WERI-Rb-1 (cell line): Measurements from ENCODE around the gene MYL6B.

ENCODE experiments used
- DNase-seq: peaks from one replicate; pipeline ENCODE4 v3.0.0-alpha.2; 2020
- H3K27ac ChIP-seq: fragments of 250-450 bp; sonication (Bioruptor Pico); 2 replicates; pipeline ENCODE4 v1.5.1; 2020; ENCODE audit warnings: mild to moderate bottlenecking, moderate library complexity
- H3K27me3 ChIP-seq: fragments of 250-450 bp; sonication (Bioruptor Pico); 2 replicates; pipeline ENCODE4 v1.5.1; 2021; ENCODE audit warnings: mild to moderate bottlenecking, low read depth, moderate library complexity; ENCODE audit not compliant: insufficient read depth, severe bottlenecking
- H3K36me3 ChIP-seq: fragments of 250-450 bp; sonication (Bioruptor Pico); 2 replicates; pipeline ENCODE4 v1.5.1; 2020; ENCODE audit warnings: mild to moderate bottlenecking, moderate library complexity
- H3K4me3 ChIP-seq: 2 replicates; pipeline ENCODE4 v1.5.1; 2011; ENCODE audit warnings: low read depth, mild to moderate bottlenecking, control low read depth, low read length
- H3K9me3 ChIP-seq: fragments of 250-450 bp; sonication (Bioruptor Pico); 2 replicates; pipeline ENCODE4 v1.5.1; 2021; ENCODE audit warnings: mild to moderate bottlenecking, moderate library complexity; ENCODE audit not compliant: severe bottlenecking
- TF ChIP-seq, protein P1 (sequence below): IDR thresholded peaks from 2 replicates; pipeline ENCODE4 v1.5.1; 2011; ENCODE audit warnings: low read depth, mild to moderate bottlenecking, control low read depth, inconsistent platforms, low read length

Gene MYL6B

DNA sequence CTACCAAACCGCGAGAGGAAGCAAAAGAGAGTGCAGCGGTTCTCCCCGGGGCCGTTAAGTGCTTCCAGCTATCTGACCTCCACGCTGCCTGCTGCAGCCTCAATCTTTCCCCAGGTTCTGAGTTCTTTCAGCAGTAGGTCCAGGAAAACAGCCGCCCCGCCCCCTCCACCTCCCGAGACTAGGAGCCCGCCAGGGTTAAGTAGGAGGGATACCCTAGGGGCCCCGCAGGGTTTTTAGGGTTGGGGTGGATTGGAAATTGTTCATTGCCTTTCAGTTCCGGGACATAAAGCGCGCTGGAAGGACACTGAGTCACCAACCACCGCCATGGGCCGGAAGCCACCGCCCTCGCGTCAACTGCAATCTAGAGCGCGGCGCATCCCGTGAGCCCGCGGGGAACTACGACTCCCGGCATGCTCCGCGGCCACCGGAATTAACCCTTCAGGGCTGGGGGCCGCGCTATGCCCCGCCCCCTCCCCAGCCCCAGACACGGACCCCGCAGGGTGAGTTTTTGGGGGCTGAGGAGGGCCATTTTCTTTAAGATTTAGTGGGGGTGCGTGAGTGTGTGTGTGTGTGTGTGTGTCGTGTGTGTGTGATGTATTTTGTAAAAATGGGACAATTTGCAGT lies at the start of gene MYL6B:
TSS of gene MYL6B (plus strand) at position 456 of the 624 bp plus-strand sequence. CDS start 1,332 bp downstream, outside the sequence.
- H3K4me3 ChIP-seq: peak within 1 kb of the TSS; percentile 89
- DNase-seq: peak; percentile 91
- peaks cover 16% of the 10 kb centered on the region for H3K36me3 ChIP-seq
- H3K27ac ChIP-seq: peak within 1 kb of the TSS; percentile 86
- TF ChIP-seq, protein P1, sequence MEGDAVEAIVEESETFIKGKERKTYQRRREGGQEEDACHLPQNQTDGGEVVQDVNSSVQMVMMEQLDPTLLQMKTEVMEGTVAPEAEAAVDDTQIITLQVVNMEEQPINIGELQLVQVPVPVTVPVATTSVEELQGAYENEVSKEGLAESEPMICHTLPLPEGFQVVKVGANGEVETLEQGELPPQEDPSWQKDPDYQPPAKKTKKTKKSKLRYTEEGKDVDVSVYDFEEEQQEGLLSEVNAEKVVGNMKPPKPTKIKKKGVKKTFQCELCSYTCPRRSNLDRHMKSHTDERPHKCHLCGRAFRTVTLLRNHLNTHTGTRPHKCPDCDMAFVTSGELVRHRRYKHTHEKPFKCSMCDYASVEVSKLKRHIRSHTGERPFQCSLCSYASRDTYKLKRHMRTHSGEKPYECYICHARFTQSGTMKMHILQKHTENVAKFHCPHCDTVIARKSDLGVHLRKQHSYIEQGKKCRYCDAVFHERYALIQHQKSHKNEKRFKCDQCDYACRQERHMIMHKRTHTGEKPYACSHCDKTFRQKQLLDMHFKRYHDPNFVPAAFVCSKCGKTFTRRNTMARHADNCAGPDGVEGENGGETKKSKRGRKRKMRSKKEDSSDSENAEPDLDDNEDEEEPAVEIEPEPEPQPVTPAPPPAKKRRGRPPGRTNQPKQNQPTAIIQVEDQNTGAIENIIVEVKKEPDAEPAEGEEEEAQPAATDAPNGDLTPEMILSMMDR: no peak
- H3K9me3 ChIP-seq: no peaks in the 10 kb centered on the region
- no peaks in the 10 kb centered on the region for H3K27me3 ChIP-seq

DNA sequence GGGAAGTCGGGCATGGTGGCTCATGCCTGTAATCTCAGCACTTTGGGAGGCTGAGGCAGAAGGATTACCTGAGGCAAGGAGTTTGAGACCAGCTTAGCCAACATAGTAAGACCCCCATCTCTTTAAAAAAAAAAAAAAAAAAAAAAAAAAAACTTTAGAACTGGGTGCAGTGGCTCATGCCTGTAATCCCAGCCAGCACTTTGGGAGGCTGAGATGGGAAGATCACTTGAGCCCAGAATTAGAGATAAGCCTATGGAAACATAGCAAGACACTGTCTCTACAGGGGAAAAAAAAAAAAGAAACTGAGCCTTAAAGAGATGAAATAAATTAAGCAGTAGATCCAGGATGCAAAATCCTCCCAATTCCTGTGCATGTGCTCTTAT lies 49.7 kb upstream of the MYL6B start:
- TF ChIP-seq, protein P1: no peak
- Histone ChIP-seq H3K9me3 (no peaks in the 10 kb centered on the region), H3K4me3 (no peak overlapping the region), H3K27me3 (no peaks in the 10 kb centered on the region), H3K36me3 (peaks cover 30% of the 10 kb centered on the region), H3K27ac (no peak overlapping the region)
- no peak for DNase-seq

DNA sequence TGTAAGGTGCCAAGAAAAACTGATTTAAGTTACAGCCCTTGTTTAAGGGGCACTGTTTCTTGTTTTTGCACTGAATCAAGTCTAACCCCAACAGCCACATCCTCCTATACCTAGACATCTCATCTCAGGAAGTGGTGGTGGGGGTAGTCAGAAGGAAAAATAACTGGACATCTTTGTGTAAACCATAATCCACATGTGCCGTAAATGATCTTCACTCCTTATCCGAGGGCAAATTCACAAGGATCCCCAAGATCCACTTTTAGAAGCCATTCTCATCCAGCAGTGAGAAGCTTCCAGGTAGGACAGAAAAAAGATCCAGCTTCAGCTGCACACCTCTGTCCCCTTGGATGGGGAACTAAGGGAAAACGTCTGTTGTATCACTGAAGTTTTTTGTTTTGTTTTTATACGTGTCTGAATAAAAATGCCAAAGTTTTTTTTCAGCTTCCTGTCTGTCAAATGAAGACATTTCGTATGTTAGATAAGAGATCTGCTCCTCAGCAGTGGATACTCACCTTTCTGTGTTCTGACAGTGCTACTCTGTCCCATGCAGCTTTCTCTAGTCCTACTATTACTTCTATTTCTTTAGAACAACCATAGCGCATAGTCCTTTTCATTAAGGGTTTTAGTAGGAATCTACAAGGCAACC lies 49.2 kb upstream of the MYL6B start:
- TF ChIP-seq, protein P1: no peak

DNA sequence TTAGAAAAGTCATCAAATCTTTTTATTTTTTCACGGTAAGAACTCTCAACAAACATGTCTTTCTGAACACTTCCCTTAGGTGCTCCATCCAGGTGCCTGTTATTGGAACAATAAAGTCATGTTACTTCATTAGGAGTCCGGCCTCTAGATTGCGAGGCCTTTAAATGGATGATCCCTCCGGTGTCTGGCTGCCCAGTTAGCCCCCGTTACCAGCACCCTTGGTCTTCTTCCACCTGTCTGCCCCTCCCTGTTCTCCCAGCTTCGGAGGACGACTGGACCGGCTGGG lies 48.6 kb upstream of the MYL6B start:
- Histone ChIP-seq H3K27me3 (no peaks in the 10 kb centered on the region), H3K27ac (peak overlapping the region; percentile 73), H3K9me3 (no peaks in the 10 kb centered on the region), H3K4me3 (peak overlapping the region; percentile 70), H3K36me3 (peaks cover 41% of the 10 kb centered on the region)
- TF ChIP-seq, protein P1: no peak
- DNase-seq: no peak

More for the DNA sequence above, 49.2 kb upstream of the MYL6B start:
- peaks cover 35% of the 10 kb centered on the region for H3K36me3 ChIP-seq
- H3K4me3 ChIP-seq: peak overlapping the region; percentile 70
- DNase-seq: no peak
- H3K9me3 ChIP-seq: no peaks in the 10 kb centered on the region
- peak overlapping the region; percentile 73 for H3K27ac ChIP-seq
- no peaks in the 10 kb centered on the region for H3K27me3 ChIP-seq

DNA sequence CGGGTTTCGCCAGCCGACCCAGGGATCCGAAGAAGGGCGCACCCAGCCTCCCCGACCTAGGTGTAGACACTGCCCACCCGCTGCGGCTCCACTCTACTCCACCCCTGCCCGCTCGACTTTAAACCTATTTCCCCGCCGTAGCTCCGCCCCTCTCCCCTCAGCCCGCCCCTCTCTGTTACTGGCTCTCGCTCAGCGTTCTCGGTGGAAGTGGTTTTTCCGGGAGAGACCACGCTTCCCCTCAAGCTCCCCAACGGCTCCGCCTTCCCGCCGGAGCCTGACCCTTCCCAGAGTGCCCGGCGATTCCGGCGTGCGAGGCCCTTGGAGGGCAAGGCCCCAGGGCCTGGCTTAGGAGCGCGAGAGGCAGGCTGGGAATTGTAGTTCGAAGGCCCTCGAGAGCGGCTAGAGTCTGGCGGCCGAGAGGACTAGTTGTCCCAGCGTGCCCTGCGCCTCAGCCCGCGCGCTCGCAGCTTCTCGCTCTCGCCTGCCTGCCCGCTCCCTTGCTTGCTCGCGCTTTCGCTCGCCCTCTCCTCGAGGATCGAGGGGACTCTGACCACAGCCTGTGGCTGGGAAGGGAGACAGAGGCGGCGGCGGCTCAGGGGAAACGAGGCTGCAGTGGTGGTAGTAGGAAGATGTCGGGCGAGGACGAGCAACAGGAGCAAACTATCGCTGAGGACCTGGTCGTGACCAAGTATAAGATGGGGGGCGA lies 48.1 kb upstream of the MYL6B start, which contains the start of gene PA2G4:
TSS of gene PA2G4 (plus strand) at position 451 of the 706 bp plus-strand sequence. CDS start at position 630, 179 bp downstream.
- peak; percentile 99 for DNase-seq
- TF ChIP-seq, protein P1: no peak
- no peaks in the 10 kb centered on the region for H3K9me3 ChIP-seq
- H3K27me3 ChIP-seq: no peaks in the 10 kb centered on the region
- H3K36me3 ChIP-seq: peaks cover 45% of the 10 kb centered on the region
- H3K4me3 ChIP-seq: peak within 1 kb of the TSS; percentile 70
- H3K27ac ChIP-seq: peak within 1 kb of the TSS; percentile 93
